GM12892 (cell line): ENCODE measurements around the gene INAVA.

Experiments used
- DNase-seq: peaks from one replicate; pipeline ENCODE4 v3.0.0; 2011; ENCODE audit not compliant: insufficient read length
- FAIRE-seq: peaks from 2 replicates; lab custom pipeline; 2011; peaks lifted over from hg19 to GRCh38; lab: Jason Lieb, UNC
- POLR2A ChIP-seq: IDR thresholded peaks from 2 replicates; pipeline ENCODE4 v1.6.1; 2011; ENCODE audit warnings: low read depth, low read length, control low read depth
- POLR2AphosphoS5 ChIP-seq: IDR thresholded peaks from 2 replicates; pipeline ENCODE4 v1.6.1; 2011; ENCODE audit warnings: low read depth, low read length, control low read depth
- TAF1 ChIP-seq: IDR thresholded peaks from 2 replicates; pipeline ENCODE4 v1.6.1; 2011; ENCODE audit warnings: low read depth, mild to moderate bottlenecking, control low read depth, low read length, borderline replicate concordance

Gene INAVA

DNA sequence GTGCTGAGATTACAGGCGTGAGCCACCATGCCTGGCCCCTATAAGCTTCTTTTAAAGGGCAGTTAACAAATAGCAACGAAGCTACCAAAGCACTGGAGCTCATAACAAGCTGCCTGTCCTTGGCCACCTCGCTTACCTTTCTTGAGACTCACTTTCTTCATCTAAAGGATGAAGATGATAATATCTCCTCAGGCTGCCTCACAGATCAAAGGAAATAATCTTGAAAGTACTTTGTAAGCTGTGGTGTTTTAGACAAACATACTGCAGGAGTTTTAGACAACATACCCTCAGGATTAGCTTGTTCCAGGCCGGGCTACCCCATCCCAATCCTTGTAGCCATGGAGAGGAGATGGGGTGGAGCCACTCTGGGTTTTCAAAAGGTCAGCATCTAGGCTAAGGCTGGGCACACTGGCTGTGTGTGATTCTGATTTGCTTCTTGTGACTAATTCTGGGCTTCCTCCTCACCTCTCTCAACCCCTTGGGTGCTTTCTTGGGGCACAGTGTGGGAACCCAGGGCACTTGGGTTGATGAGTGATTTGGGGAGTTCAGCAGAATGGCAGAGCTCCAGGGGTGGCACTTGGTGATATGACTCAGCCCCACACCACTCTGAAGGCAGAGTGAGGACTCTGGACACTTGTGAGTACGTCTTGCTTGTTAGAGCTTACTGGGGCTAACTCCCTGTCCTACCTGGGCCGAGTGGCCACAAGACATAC is 16.7 kb upstream of the INAVA start:
- FAIRE-seq: peak; percentile 91
- TF ChIP-seq POLR2AphosphoS5: no peak
- TF ChIP-seq TAF1: no peak
- TF ChIP-seq POLR2A: no peak
- DNase-seq: no peak

DNA sequence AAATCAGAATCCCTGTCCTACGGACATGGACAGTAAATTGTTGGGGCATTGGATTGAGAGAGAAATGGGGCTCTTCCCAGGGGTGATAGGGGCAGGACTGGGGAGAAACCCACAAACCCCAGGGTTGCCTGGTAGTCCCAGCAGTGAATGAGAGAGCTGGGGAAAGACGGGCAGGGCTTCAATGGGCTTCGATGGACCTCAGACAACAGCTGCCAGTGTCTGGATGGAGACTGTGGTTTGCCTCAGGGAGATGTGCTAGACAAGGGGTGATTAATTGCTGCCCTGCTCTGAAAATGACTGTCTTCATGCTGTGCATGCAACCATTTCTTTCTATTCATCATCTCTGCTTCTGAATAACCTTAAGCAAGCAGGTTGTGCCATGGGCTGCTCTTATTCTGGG is 14.5 kb upstream of the INAVA start:
- peak; percentile 95 for FAIRE-seq
- DNase-seq: no peak
- peak; percentile 33; the same call in 1 of the 2 replicates for TF ChIP-seq POLR2AphosphoS5
- TF ChIP-seq POLR2A: peak; percentile 37; the same call in 1 of the 2 replicates
- TF ChIP-seq TAF1: no peak

DNA sequence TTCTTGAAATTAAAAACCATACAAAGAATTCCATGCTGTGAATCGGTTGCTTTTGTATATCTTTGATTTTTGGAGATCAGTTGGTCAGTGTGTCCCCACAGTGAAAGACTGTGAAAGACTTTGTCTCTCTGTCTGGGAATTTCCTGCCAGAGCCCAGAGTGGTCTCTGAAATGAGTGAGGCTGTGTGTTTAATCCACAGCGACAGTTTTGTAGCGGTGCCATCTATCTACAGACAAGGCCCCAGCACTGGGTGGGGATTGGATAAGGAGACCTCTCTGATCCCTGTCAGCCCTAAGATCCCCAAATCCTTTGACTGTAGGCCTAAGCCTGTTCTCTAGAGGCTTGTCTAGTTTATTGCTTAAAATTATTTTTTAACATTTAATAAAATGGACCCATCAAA is 11.6 kb upstream of the INAVA start:
- DNase-seq: no peak
- TF ChIP-seq POLR2A (no peak), POLR2AphosphoS5 (no peak), TAF1 (no peak)
- no peak for FAIRE-seq

DNA sequence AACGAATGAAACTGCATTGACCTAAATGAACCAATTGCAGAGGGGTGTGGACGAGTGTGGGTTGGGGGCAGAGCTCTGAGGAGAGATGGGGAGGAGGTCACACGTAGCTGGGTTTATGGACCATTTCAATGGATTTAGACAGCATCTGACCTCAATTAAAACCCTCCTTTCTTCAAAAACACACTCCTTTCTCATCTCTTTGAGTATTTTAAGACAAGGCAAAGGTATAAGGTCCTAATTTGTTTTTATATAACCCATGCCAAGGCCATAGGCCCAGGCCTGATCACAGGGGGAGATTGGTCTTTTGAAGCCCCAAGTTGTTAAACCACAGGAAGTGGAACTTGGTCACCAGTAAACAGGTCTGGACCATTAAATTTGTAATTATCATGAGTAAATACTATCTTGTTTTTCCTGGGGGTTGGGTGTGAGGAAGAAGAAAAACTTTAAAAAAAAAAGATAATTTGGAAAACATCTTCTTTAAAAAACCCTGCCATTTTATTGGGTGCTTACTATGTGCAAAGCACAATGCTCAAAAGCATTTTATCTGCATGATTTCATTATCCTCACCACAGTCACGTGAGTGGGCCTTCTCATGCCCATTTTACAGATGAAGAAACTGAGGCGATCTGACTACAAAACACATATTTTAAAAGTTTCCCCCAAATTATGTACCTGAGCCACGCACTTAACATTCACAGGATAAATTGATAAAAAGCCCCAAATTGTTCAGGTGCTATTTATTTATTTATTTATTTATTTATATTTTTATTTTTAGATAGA is 8.9 kb upstream of the INAVA start:
- TF ChIP-seq POLR2A (no peak), TAF1 (no peak), POLR2AphosphoS5 (no peak)
- DNase-seq (no peak), FAIRE-seq (no peak)

- TF ChIP-seq TAF1 (no peak), POLR2AphosphoS5 (no peak)
- DNase-seq (no peak), FAIRE-seq (no peak)
Observed at GRCh38 chr1:200886594-200886993, 8.1 kb upstream of the INAVA start.

GRCh38 chr1:200887036-200887435 is 7.7 kb upstream of the INAVA start:
- TF ChIP-seq POLR2A (no peak), POLR2AphosphoS5 (no peak), TAF1 (no peak)
- FAIRE-seq (no peak), DNase-seq (no peak)

GRCh38 chr1:200887772-200888348 is 6.8 kb upstream of the INAVA start:
- no peak for FAIRE-seq
- TF ChIP-seq POLR2AphosphoS5 (no peak), POLR2A (no peak), TAF1 (no peak)
- no peak for DNase-seq

GRCh38 chr1:200888349-200888838 is 6.3 kb upstream of the INAVA start:
- TF ChIP-seq TAF1: peak; percentile 77
- TF ChIP-seq POLR2A: peak; percentile 77
- TF ChIP-seq POLR2AphosphoS5: peak; percentile 82
- DNase-seq (peak; percentile 83), FAIRE-seq (peak; percentile 99)

DNA sequence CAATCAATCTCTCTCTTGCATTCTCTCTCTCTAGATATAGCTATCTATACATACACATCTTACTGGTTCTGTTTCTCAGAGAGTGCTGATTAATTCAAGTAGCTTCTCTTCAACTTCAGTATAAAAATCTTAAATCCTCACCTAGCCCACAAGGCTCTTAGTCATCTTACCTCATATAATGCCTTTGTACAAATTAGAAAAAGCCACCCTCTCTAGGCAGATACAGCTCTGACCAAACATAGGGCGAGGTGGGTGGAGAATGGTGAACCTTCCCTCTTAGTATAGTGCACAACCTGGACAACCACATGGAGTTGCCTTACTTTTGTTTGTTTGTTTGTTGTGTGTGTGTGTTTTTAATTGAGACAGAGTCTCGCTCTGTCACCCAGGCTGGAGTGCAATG is 5.1 kb upstream of the INAVA start:
- no peak for TF ChIP-seq TAF1
- TF ChIP-seq POLR2A: no peak
- TF ChIP-seq POLR2AphosphoS5: no peak
- DNase-seq: no peak
- no peak for FAIRE-seq

DNA sequence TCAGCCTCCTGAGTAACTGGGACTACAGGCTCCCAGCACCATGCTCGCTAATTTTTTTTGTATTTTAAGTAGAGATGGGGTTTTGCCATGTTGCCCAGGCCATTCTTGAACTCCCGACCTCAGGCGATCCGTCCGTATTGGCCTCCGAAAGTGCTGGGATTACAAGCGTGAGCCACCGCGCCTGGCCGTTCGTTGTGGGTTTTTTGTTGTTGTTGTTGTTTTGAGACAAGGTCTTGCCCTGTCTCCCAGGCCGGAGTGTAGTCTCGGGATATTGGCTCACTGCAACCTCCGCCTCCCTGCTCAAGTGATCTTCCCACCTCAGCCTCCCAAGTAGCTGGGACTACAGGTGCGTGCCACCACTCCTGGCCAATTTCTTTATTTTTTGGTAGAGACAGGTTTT is 4.7 kb upstream of the INAVA start:
- no peak for DNase-seq
- FAIRE-seq: no peak
- no peak for TF ChIP-seq POLR2A
- TF ChIP-seq POLR2AphosphoS5: no peak
- TF ChIP-seq TAF1: no peak
